Urinary bladder (tissue), 4 donors: ENCODE results near the gene BRINP1. TPM values are rescaled to one million over a fixed set of nuclear protein-coding genes. Genes with fewer than 3 reads are reported as not detected.

Source experiments
- DNase-seq: peaks from one replicate; pipeline ENCODE4 v3.0.0-alpha.2; 2015; ENCODE audit errors: extremely low spot score
- H3K27ac ChIP-seq: one replicate; pipeline ENCODE4 v1.5.1; 2013; ENCODE audit warnings: low read depth, mild to moderate bottlenecking, moderate library complexity
- H3K36me3 ChIP-seq: one replicate; pipeline ENCODE4 v1.6.1; 2013; ENCODE audit warnings: mild to moderate bottlenecking, moderate library complexity; ENCODE audit not compliant: insufficient read depth
- H3K4me1 ChIP-seq: one replicate; pipeline ENCODE4 v1.6.1; 2013; ENCODE audit warnings: mild to moderate bottlenecking, moderate library complexity; ENCODE audit not compliant: insufficient read depth
- H3K4me3 ChIP-seq: one replicate; pipeline ENCODE4 v1.5.1; 2013; ENCODE audit warnings: low read depth, low read length
- WGBS: extraction: QIAGEN DNeasy Blood & Tissue Kit; methylation state at CpG from one replicate; pipeline ENCODE4 v1.1.7; 2013; 5-methylcytosine and 5-hydroxymethylcytosine counted together
- polyA plus RNA-seq: library from polyadenylated mRNA; stranded (reverse); fragments of 200-250 nt; gene quantifications from one replicate; pipeline ENCODE4 v1.2.3, GENCODE V29; 2013
- total RNA-seq: library from RNA; depleted of rRNA; stranded (reverse); fragments of >200 nt; gene quantifications from one replicate; pipeline ENCODE4 v1.2.3, GENCODE V29; 2014
- donor health status: healthy with polysubstance abuse.
- donor health status: healthy.

The BRINP1 gene
- total and polyA plus RNA-seq, 2 donors, result 0.23 to 0.58 TPM

- Histone ChIP-seq H3K4me1 (no peaks in the 10 kb centered on the region), H3K36me3 (no peaks in the 10 kb centered on the region), H3K27ac (no peak overlapping the region), H3K4me3 (no peak overlapping the region)
- DNase-seq, result no peak
- WGBS, result 28% methylated on average over 6 of the region's 6 CpGs
These were observed 86.7 kb downstream of the BRINP1 start for GRCh38 chr9:119282476-119283077.

GRCh38 chr9:119280740-119281485 lies 88.3 kb downstream of the BRINP1 start:
- Histone ChIP-seq H3K36me3 (no peaks in the 10 kb centered on the region), H3K27ac (no peak overlapping the region), H3K4me1 (no peaks in the 10 kb centered on the region), H3K4me3 (no peak overlapping the region)
- DNase-seq, result no peak
- WGBS, result 85% methylated on average over 1 of the region's 1 CpG

GRCh38 chr9:119278171-119278570 lies 91.1 kb downstream of the BRINP1 start:
- DNase-seq, result no peak
- no peak overlapping the region for H3K4me3 ChIP-seq
- H3K27ac ChIP-seq, result no peak overlapping the region
- H3K36me3 ChIP-seq, result no peaks in the 10 kb centered on the region
- 54% methylated on average over 4 of the region's 4 CpGs for WGBS
- H3K4me1 ChIP-seq, result no peaks in the 10 kb centered on the region

- H3K27ac ChIP-seq, result no peak overlapping the region
These were observed 95.1 kb downstream of the BRINP1 start for GRCh38 chr9:119273984-119274665.

GRCh38 chr9:119273325-119273904 lies 95.8 kb downstream of the BRINP1 start:
- DNase-seq, result no peak
- H3K4me3 ChIP-seq, result no peak overlapping the region
- H3K4me1 ChIP-seq, result no peaks in the 10 kb centered on the region
- WGBS, result 42% methylated on average over 5 of the region's 5 CpGs
- H3K27ac ChIP-seq, result no peak overlapping the region
- H3K36me3 ChIP-seq, result no peaks in the 10 kb centered on the region

More at GRCh38 chr9:119273984-119274665, 95.1 kb downstream of the BRINP1 start:
- Histone ChIP-seq H3K36me3 (no peaks in the 10 kb centered on the region), H3K4me1 (no peaks in the 10 kb centered on the region), H3K4me3 (no peak overlapping the region)
- DNase-seq, result no peak
- 38% methylated on average over 3 of the region's 3 CpGs for WGBS

- no peak for DNase-seq
- H3K4me1 ChIP-seq, result no peaks in the 10 kb centered on the region
- H3K4me3 ChIP-seq, result no peak overlapping the region
- 57% methylated on average over 5 of the region's 5 CpGs for WGBS
- H3K27ac ChIP-seq, result no peak overlapping the region
- H3K36me3 ChIP-seq, result no peaks in the 10 kb centered on the region
These were observed 96.6 kb downstream of the BRINP1 start for GRCh38 chr9:119272500-119273211.

- no peaks in the 10 kb centered on the region for H3K4me1 ChIP-seq
- no peak for DNase-seq
- H3K36me3 ChIP-seq, result no peaks in the 10 kb centered on the region
- WGBS, result 30% methylated on average over 3 of the region's 3 CpGs
- no peak overlapping the region for H3K4me3 ChIP-seq
- H3K27ac ChIP-seq, result no peak overlapping the region
These were observed 100.2 kb downstream of the BRINP1 start for GRCh38 chr9:119268985-119269384.

- 80% methylated on average over 3 of the region's 3 CpGs for WGBS
These were observed 105.1 kb downstream of the BRINP1 start for GRCh38 chr9:119264165-119264564.

GRCh38 chr9:119257592-119257991 lies 111.6 kb downstream of the BRINP1 start:
- no peak overlapping the region for H3K4me3 ChIP-seq
- DNase-seq, result no peak
- no peaks in the 10 kb centered on the region for H3K4me1 ChIP-seq
- no peaks in the 10 kb centered on the region for H3K36me3 ChIP-seq
- H3K27ac ChIP-seq, result no peak overlapping the region
- WGBS, result 57% methylated on average over 4 of the region's 4 CpGs

More at GRCh38 chr9:119264165-119264564, 105.1 kb downstream of the BRINP1 start:
- Histone ChIP-seq H3K4me3 (no peak overlapping the region), H3K36me3 (no peaks in the 10 kb centered on the region), H3K4me1 (no peaks in the 10 kb centered on the region), H3K27ac (no peak overlapping the region)
- DNase-seq, result no peak

GRCh38 chr9:119255116-119255515 lies 114.1 kb downstream of the BRINP1 start:
- no peaks in the 10 kb centered on the region for H3K4me1 ChIP-seq
- no peak overlapping the region for H3K27ac ChIP-seq
- H3K4me3 ChIP-seq, result no peak overlapping the region
- WGBS, result 61% methylated on average over 3 of the region's 3 CpGs
- no peaks in the 10 kb centered on the region for H3K36me3 ChIP-seq
- DNase-seq, result no peak

- H3K36me3 ChIP-seq, result no peaks in the 10 kb centered on the region
- no peak overlapping the region for H3K4me3 ChIP-seq
- H3K4me1 ChIP-seq, result no peaks in the 10 kb centered on the region
- H3K27ac ChIP-seq, result no peak overlapping the region
- no peak for DNase-seq
- 88% methylated on average over 5 of the region's 5 CpGs for WGBS
These were observed 116.5 kb downstream of the BRINP1 start for GRCh38 chr9:119252671-119253299.

GRCh38 chr9:119251936-119252335 lies 117.3 kb downstream of the BRINP1 start:
- Histone ChIP-seq H3K4me1 (no peaks in the 10 kb centered on the region), H3K36me3 (no peaks in the 10 kb centered on the region), H3K4me3 (no peak overlapping the region), H3K27ac (no peak overlapping the region)
- DNase-seq, result no peak
- WGBS, result 75% methylated on average over 5 of the region's 5 CpGs

- Histone ChIP-seq H3K36me3 (no peaks in the 10 kb centered on the region), H3K4me1 (no peaks in the 10 kb centered on the region), H3K27ac (no peak overlapping the region), H3K4me3 (no peak overlapping the region)
- no peak for DNase-seq
- WGBS, result 68% methylated on average over 4 of the region's 4 CpGs
These were observed 118.5 kb downstream of the BRINP1 start for GRCh38 chr9:119250730-119251129.
